GM23248 (cell line): Measurements from ENCODE around the gene CENPU. TPM values are rescaled to one million over a fixed set of nuclear protein-coding genes. Genes with fewer than 3 reads are reported as not detected.
"Not testable (repeated sequence)": the region's sequence is repeated elsewhere in the genome, so short reads cannot be mapped to it uniquely, and the experiment has no call there.

Source experiments
- DNase-seq: peaks from one replicate; pipeline ENCODE4 v3.0.0-alpha.2; 2015
- H2AFZ ChIP-seq: fragments of 200-600 bp; sonication (generic); 2 replicates; pipeline ENCODE4 v1.6.1; 2016; ENCODE audit warnings: antibody characterized with exemption
- H3F3A ChIP-seq: fragments of 200-600 bp; sonication (generic); 2 replicates; pipeline ENCODE4 v1.6.1; 2016; ENCODE audit warnings: mild to moderate bottlenecking, antibody characterized with exemption, mixed run types; ENCODE audit not compliant: insufficient read depth
- H3K27ac ChIP-seq: fragments of 200-600 bp; sonication (generic); 2 replicates; pipeline ENCODE4 v1.5.1; 2016; ENCODE audit warnings: mild to moderate bottlenecking
- H3K27me3 ChIP-seq: fragments of 200-600 bp; sonication (generic); replicated peaks from 2 replicates; pipeline ENCODE4 v1.6.1; 2016; ENCODE audit warnings: mild to moderate bottlenecking; ENCODE audit not compliant: insufficient read depth
- H3K36me3 ChIP-seq: fragments of 200-600 bp; sonication (generic); 2 replicates; pipeline ENCODE4 v1.6.1; 2016; ENCODE audit warnings: low read depth, mild to moderate bottlenecking
- H3K4me1 ChIP-seq: fragments of 200-600 bp; sonication (generic); 2 replicates; pipeline ENCODE4 v1.6.1; 2016; ENCODE audit warnings: mild to moderate bottlenecking; ENCODE audit not compliant: insufficient read depth
- H3K4me2 ChIP-seq: fragments of 200-600 bp; sonication (generic); one replicate; pipeline ENCODE4 v1.6.1; 2016; ENCODE audit warnings: mild to moderate bottlenecking; ENCODE audit not compliant: unreplicated experiment
- H3K4me3 ChIP-seq: fragments of 200-600 bp; sonication (generic); 2 replicates; pipeline ENCODE4 v1.5.1; 2016; ENCODE audit warnings: mild to moderate bottlenecking
- H3K79me2 ChIP-seq: fragments of 200-600 bp; sonication (generic); 2 replicates; pipeline ENCODE4 v1.6.1; 2016; ENCODE audit warnings: mild to moderate bottlenecking; ENCODE audit not compliant: insufficient read depth
- H3K9ac ChIP-seq: fragments of 200-600 bp; sonication (generic); 2 replicates; pipeline ENCODE4 v1.6.1; 2016; ENCODE audit warnings: mild to moderate bottlenecking
- H3K9me2 ChIP-seq: fragments of 200-600 bp; sonication (generic); 2 replicates; pipeline ENCODE4 v1.6.1; 2016; ENCODE audit warnings: mixed run types, mild to moderate bottlenecking, moderate library complexity; ENCODE audit not compliant: insufficient read depth
- H3K9me3 ChIP-seq: fragments of 200-600 bp; sonication (generic); one replicate; pipeline ENCODE4 v1.6.1; 2017; ENCODE audit warnings: low read depth
- H4K20me1 ChIP-seq: fragments of 200-600 bp; sonication (generic); 2 replicates; pipeline ENCODE4 v1.6.0; 2016; ENCODE audit not compliant: insufficient read depth
- EZH2 ChIP-seq: fragments of 200-600 bp; sonication (generic); IDR thresholded peaks from 2 replicates; pipeline ENCODE4 v1.6.1; 2018; ENCODE audit warnings: antibody characterized with exemption, mild to moderate bottlenecking; ENCODE audit not compliant: insufficient read depth, poor library complexity, severe bottlenecking
- EZH2phosphoT487 ChIP-seq: fragments of 200-600 bp; sonication (generic); IDR thresholded peaks from 2 replicates; pipeline ENCODE4 v1.6.1; 2018; ENCODE audit warnings: antibody characterized with exemption, moderate library complexity, mild to moderate bottlenecking, low read depth; ENCODE audit not compliant: insufficient read depth
- WGBS, 2 experiments: methylation state at CpG; one replicate each; pipeline ENCODE4 v1.1.6; 2015 to 2017; ENCODE audit warnings: low lambda C conversion rate in 2 of 2, low coverage in 1 of 2; ENCODE audit errors: missing lambda C conversion rate in 2 of 2; 5-methylcytosine and 5-hydroxymethylcytosine counted together
- in situ Hi-C: fragments of 300-500 bp; cut with MboI; formaldehyde crosslinking; loops from 2 replicates; pipeline ENCODE4 v1.15.0; 2020
- polyA plus RNA-seq: library from polyadenylated mRNA; unstranded; fragments of >200 nt; fragmentation: Nextera tagmentation; extraction: Ambion mirVana; gene quantifications from 2 replicates; pipeline ENCODE4 v1.2.1, GENCODE V29; 2016
- total RNA-seq: library from RNA; depleted of rRNA; stranded (reverse); fragments of >200 nt; shearing (Covaris generic); gene quantifications from 2 replicates; pipeline ENCODE4 v1.2.3, GENCODE V29; 2014

CENPU gene
- total and polyA plus RNA-seq, 2 experiments from 2014 or later, result 8.5 to 15.7 TPM

GRCh38 chr4:184657144-184657543 lies 76.8 kb downstream of the CENPU start:
- 92 to 96% methylated on average over 3 of the region's 3 CpGs for WGBS, 2 experiments
- 0 out of 2 replicates have a peak, but pooled peaks cover 5% of the 10 kb centered on the region for H3F3A ChIP-seq
- in situ Hi-C loops, result no loop called here
- no peak for DNase-seq
- H2AFZ ChIP-seq, result no peak overlapping the region
- H3K9me2 ChIP-seq, result no peaks in the 10 kb centered on the region
- TF ChIP-seq EZH2phosphoT487 (no peak), EZH2 (no peak)
- no peaks in the 10 kb centered on the region for H3K9me3 ChIP-seq
- no peaks in the 10 kb centered on the region for H3K27me3 ChIP-seq
- H4K20me1 ChIP-seq, result no peaks in the 10 kb centered on the region
- no peak overlapping the region for H3K4me3 ChIP-seq
- H3K36me3 ChIP-seq, result peaks cover 19% of the 10 kb centered on the region; the same call in 1 of the 2 replicates
- H3K9ac ChIP-seq, result no peak overlapping the region
- H3K4me2 ChIP-seq, result no peak overlapping the region
- H3K4me1 ChIP-seq, result peaks cover 10% of the 10 kb centered on the region
- H3K79me2 ChIP-seq, result no peaks in the 10 kb centered on the region
- no peak overlapping the region for H3K27ac ChIP-seq

GRCh38 chr4:184655889-184656869 lies 77.7 kb downstream of the CENPU start:
- Histone ChIP-seq H3K9ac (no peak overlapping the region), H3K4me3 (no peak overlapping the region), H3K4me1 (peaks cover 10% of the 10 kb centered on the region), H4K20me1 (no peaks in the 10 kb centered on the region), H3K36me3 (peaks cover 19% of the 10 kb centered on the region; the same call in 1 of the 2 replicates), H3K27ac (no peak overlapping the region), H3K27me3 (no peaks in the 10 kb centered on the region), H3K9me2 (no peaks in the 10 kb centered on the region), H3K4me2 (no peak overlapping the region), H3K79me2 (no peaks in the 10 kb centered on the region), H3K9me3 (no peaks in the 10 kb centered on the region), H3F3A (0 out of 2 replicates have a peak, but pooled peaks cover 5% of the 10 kb centered on the region), H2AFZ (no peak overlapping the region)
- in situ Hi-C loops, result no loop called here
- 92 to 93% methylated on average over 8 of the region's 8 CpGs for WGBS, 2 experiments
- no peak for DNase-seq
- TF ChIP-seq EZH2phosphoT487, result no peak
- no peak for TF ChIP-seq EZH2

DNA sequence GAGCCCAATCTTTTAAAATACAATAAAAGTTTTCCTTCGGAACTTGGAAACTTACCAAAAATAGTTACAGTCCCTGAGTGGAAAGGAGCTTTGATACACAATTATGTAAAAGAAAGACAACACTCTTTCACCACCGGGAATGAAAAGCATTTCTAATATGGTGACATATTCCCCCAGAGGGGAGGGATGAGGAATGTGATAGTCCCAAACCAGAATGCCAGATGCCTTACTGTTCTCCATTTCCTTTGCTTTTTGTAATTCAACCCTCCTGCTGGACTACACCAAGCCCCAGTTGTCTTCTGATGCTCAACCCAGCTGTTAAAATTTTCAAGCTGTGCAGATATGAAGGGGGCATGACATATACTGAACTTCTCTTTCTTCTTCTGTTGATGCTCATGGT lies 80.2 kb downstream of the CENPU start:
- Histone ChIP-seq H4K20me1 (no peaks in the 10 kb centered on the region), H3K4me2 (peak overlapping the region; percentile 31), H3K4me1 (peaks cover 17% of the 10 kb centered on the region), H3K27me3 (no peaks in the 10 kb centered on the region), H3K9me3 (no peaks in the 10 kb centered on the region), H3F3A (0 out of 2 replicates have a peak, but pooled peaks cover 5% of the 10 kb centered on the region), H2AFZ (peak overlapping the region; percentile 31; the same call in 1 of the 2 replicates), H3K36me3 (peaks cover 8% of the 10 kb centered on the region; the same call in 1 of the 2 replicates), H3K79me2 (peaks cover 13% of the 10 kb centered on the region), H3K9ac (no peak overlapping the region), H3K27ac (no peak overlapping the region), H3K9me2 (no peaks in the 10 kb centered on the region), H3K4me3 (no peak overlapping the region)
- WGBS, 2 experiments, result 5% methylated on average over 2 of the region's 2 CpGs
- DNase-seq, result peak; percentile 54
- in situ Hi-C loops, result no loop called here
- TF ChIP-seq EZH2phosphoT487 (no peak), EZH2 (no peak)

GRCh38 chr4:184652681-184653080 lies 81.2 kb downstream of the CENPU start:
- H2AFZ ChIP-seq, H3K9me2 ChIP-seq, H3K9me3 ChIP-seq, in situ Hi-C loops, H3K9ac ChIP-seq, H3K27me3 ChIP-seq, H4K20me1 ChIP-seq, H3K27ac ChIP-seq, H3K36me3 ChIP-seq, DNase-seq, H3K4me2 ChIP-seq, H3K4me3 ChIP-seq: not testable (repeated sequence)
- peaks cover 23% of the 10 kb centered on the region for H3K79me2 ChIP-seq
- H3F3A ChIP-seq, result peaks cover 11% of the 10 kb centered on the region; the same call in 1 of the 2 replicates
- H3K4me1 ChIP-seq, result peaks cover 21% of the 10 kb centered on the region
